Measurements from ENCODE around the gene SLC24A1. TPM values are rescaled to one million over a fixed set of nuclear protein-coding genes. Genes with fewer than 3 reads are reported as not detected.

The SLC24A1 gene
- total RNA-seq, 1 donor from 2014 or later: 20.7 TPM

GRCh38 chr15:65639509-65639908, 17.8 kb downstream of the SLC24A1 start:
- Mint-ChIP-seq H3K36me3 (ENCODE audit: low read depth, unreplicated experiment) (peaks cover 8% of the 10 kb centered on the region), H3K27me3 (ENCODE audit: unreplicated experiment) (no peaks in the 10 kb centered on the region), H3K4me3 (ENCODE audit: unreplicated experiment) (no peak overlapping the region), H3K27ac (ENCODE audit: unreplicated experiment) (no peak overlapping the region), H3K4me1 (ENCODE audit: unreplicated experiment) (peaks cover 36% of the 10 kb centered on the region), H3K9me3 (ENCODE audit: unreplicated experiment) (no peaks in the 10 kb centered on the region)
- TF ChIP-seq, protein P1, sequence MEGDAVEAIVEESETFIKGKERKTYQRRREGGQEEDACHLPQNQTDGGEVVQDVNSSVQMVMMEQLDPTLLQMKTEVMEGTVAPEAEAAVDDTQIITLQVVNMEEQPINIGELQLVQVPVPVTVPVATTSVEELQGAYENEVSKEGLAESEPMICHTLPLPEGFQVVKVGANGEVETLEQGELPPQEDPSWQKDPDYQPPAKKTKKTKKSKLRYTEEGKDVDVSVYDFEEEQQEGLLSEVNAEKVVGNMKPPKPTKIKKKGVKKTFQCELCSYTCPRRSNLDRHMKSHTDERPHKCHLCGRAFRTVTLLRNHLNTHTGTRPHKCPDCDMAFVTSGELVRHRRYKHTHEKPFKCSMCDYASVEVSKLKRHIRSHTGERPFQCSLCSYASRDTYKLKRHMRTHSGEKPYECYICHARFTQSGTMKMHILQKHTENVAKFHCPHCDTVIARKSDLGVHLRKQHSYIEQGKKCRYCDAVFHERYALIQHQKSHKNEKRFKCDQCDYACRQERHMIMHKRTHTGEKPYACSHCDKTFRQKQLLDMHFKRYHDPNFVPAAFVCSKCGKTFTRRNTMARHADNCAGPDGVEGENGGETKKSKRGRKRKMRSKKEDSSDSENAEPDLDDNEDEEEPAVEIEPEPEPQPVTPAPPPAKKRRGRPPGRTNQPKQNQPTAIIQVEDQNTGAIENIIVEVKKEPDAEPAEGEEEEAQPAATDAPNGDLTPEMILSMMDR (IDR thresholded peaks at IDR 0.05; ENCODE audit: unreplicated experiment): no peak
- no peak for DNase-seq (ENCODE audit: low spot score)

DNA sequence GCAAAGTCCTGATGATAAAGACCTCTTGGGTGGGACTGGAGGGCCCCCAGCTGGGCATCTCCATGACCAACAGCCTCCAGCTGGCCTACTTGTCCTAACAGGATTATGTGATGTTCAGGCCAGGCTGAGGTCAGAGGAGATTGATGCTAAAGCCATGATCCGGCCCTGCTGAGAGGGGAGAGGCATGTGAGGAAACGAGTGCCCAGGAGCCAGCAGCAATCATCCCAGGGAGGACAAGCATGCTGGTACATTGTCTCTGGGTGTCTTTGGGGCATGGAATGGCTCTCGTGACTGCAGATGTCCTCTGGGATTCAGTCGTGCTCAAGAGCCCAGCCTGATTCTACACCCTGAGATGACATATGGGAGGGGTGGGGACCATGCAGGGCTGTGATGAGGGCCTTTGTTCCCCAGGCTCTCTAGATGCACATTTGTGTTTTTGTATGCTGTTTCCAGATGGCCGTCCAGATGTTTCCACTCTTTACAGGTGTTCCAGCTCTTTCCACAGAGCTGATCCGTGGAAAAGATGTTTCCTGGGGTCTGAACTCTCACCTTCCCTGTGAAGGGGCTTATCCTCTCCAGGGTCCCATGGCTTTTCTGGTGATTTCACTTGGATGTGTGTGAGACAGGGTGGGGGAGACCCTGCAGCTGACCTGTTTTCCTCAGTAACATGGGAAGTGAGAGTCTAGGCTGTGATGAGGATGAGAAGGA, 20.2 kb downstream of the SLC24A1 start:
- Mint-ChIP-seq H3K27ac (ENCODE audit: unreplicated experiment) (peak overlapping the region; percentile 81), H3K9me3 (ENCODE audit: unreplicated experiment) (no peaks in the 10 kb centered on the region), H3K4me1 (ENCODE audit: unreplicated experiment) (peaks cover 36% of the 10 kb centered on the region), H3K4me3 (ENCODE audit: unreplicated experiment) (no peak overlapping the region), H3K27me3 (ENCODE audit: unreplicated experiment) (no peaks in the 10 kb centered on the region), H3K36me3 (ENCODE audit: low read depth, unreplicated experiment) (peaks cover 14% of the 10 kb centered on the region)
- TF ChIP-seq, protein P1 (IDR thresholded peaks at IDR 0.05; ENCODE audit: unreplicated experiment): no peak
- no peak for DNase-seq (ENCODE audit: low spot score)

DNA sequence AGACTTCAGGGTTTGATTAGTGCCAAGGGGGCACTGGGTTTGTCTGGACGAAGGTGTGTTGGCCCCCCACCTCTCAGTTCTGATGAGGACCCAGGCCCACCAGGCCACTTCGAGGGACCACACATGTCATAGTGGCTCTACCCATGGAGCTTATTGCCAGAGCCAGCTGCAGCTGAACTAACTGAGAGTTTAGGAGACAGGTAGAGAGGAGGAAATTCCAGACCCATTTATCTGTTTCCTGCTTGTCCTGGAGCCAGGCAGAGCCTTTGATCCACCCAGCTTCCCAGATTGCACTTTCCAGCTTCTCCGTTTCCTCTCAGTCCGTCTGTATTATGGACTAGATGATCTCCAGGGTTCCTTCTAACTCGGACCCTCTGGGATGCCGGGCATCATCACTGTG, 20.9 kb downstream of the SLC24A1 start:
- no peaks in the 10 kb centered on the region for H3K27me3 Mint-ChIP-seq (ENCODE audit: unreplicated experiment)
- H3K4me1 Mint-ChIP-seq (ENCODE audit: unreplicated experiment): peaks cover 36% of the 10 kb centered on the region
- TF ChIP-seq, protein P1 (IDR thresholded peaks at IDR 0.05; ENCODE audit: unreplicated experiment): no peak
- peaks cover 14% of the 10 kb centered on the region for H3K36me3 Mint-ChIP-seq (ENCODE audit: low read depth, unreplicated experiment)
- no peaks in the 10 kb centered on the region for H3K9me3 Mint-ChIP-seq (ENCODE audit: unreplicated experiment)
- DNase-seq (ENCODE audit: low spot score): no peak
- H3K4me3 Mint-ChIP-seq (ENCODE audit: unreplicated experiment): no peak overlapping the region
- H3K27ac Mint-ChIP-seq (ENCODE audit: unreplicated experiment): peak overlapping the region; percentile 81

GRCh38 chr15:65644282-65644681, 22.5 kb downstream of the SLC24A1 start:
- no peak for DNase-seq (ENCODE audit: low spot score)
- peaks cover 14% of the 10 kb centered on the region for H3K36me3 Mint-ChIP-seq (ENCODE audit: low read depth, unreplicated experiment)
- no peaks in the 10 kb centered on the region for H3K27me3 Mint-ChIP-seq (ENCODE audit: unreplicated experiment)
- H3K27ac Mint-ChIP-seq (ENCODE audit: unreplicated experiment): no peak overlapping the region
- H3K4me1 Mint-ChIP-seq (ENCODE audit: unreplicated experiment): peaks cover 30% of the 10 kb centered on the region
- no peaks in the 10 kb centered on the region for H3K9me3 Mint-ChIP-seq (ENCODE audit: unreplicated experiment)
- TF ChIP-seq, protein P1 (IDR thresholded peaks at IDR 0.05; ENCODE audit: unreplicated experiment): no peak
- H3K4me3 Mint-ChIP-seq (ENCODE audit: unreplicated experiment): no peak overlapping the region

GRCh38 chr15:65645392-65645791, 23.7 kb downstream of the SLC24A1 start:
- Mint-ChIP-seq H3K36me3 (ENCODE audit: low read depth, unreplicated experiment) (peaks cover 17% of the 10 kb centered on the region), H3K27ac (ENCODE audit: unreplicated experiment) (no peak overlapping the region), H3K4me1 (ENCODE audit: unreplicated experiment) (peaks cover 33% of the 10 kb centered on the region), H3K9me3 (ENCODE audit: unreplicated experiment) (no peaks in the 10 kb centered on the region), H3K27me3 (ENCODE audit: unreplicated experiment) (no peaks in the 10 kb centered on the region), H3K4me3 (ENCODE audit: unreplicated experiment) (no peak overlapping the region)
- TF ChIP-seq, protein P1 (IDR thresholded peaks at IDR 0.05; ENCODE audit: unreplicated experiment): no peak
- DNase-seq (ENCODE audit: low spot score): no peak
